ENCODE data around the gene NHS.

DNA sequence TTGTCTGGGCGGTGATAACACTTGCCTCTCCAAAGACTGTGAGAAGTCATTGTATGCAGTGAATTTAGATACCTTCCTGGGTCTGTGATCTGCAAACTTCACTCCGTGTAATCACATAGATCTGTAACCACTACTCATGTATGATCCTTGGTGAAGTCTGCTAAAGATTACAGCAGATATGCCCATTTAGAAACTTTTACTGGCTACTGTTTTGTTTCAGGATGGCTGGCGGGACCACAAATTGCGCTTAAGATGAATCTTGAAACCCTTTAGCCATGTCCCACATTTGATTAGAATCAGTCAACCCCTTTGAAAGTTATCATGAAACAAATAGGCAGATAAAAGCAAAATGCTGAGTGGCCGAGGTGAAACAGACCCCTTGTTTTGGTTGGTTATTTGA lies 235.8 kb downstream of the NHS start:
- no peak for TF ChIP-seq CTCF (IDR thresholded peaks at IDR 0.05)
- TF ChIP-seq POLR2A (IDR thresholded peaks at IDR 0.05) = no peak

Measured in body of pancreas (tissue), 4 donors.